T-cell (primary cell): ENCODE measurements around the gene GRIN2A. TPM values are rescaled to one million over a fixed set of nuclear protein-coding genes. Genes with fewer than 3 reads are reported as not detected.

Experiments used
- ATAC-seq, 4 experiments: fragments of 200-7000 bp in 3 of 4; fragments of 150-1000 bp in 1 of 4; cut with Tn5 transposase; replicated peaks in 1 of 4; 1 replicate in 3 of 4; 2 replicates in 1 of 4; pipeline ENCODE4 v1.10.0; 2021; ENCODE audit warnings: moderate library complexity in 3 of 4, mild to moderate bottlenecking in 2 of 4, moderate number of reproducible peaks in 1 of 4
- CTCF ChIA-PET, 2 donors: fragments of 300-600 bp; sonication (Branson Sonifier 250); formaldehyde crosslinking; loops; one replicate each; lab custom pipeline; 2022; ENCODE audit warnings: antibody characterized with exemption in 2 of 2; lab: Charles Lee
- POLR2A ChIA-PET, 2 donors: fragments of 300-600 bp; sonication (Branson Sonifier 250); formaldehyde crosslinking; loops; one replicate each; lab custom pipeline; 2022; ENCODE audit warnings: antibody characterized with exemption in 2 of 2; lab: Charles Lee
- DNase-seq, 35 experiments: peaks; one replicate each; pipeline versions ENCODE4 v3.0.0 to v3.0.0-alpha.2; 2013 to 2023
- H3K27ac ChIP-seq: one replicate; pipeline ENCODE4 v1.5.1; 2013; ENCODE audit warnings: low read length
- H3K27me3 ChIP-seq, 2 experiments: replicated peaks in 1 of 2; 1 replicate in 1 of 2; 2 replicates in 1 of 2; pipeline versions ENCODE4 v1.6.1 to v1.7.0; 2013; ENCODE audit warnings: low read length in 1 of 2, mixed read lengths in 1 of 2; ENCODE audit not compliant: control insufficient read depth in 2 of 2, insufficient read depth in 2 of 2; ENCODE audit errors: extremely low read depth in 1 of 2
- H3K36me3 ChIP-seq, 2 donors: 1 replicate in 1 of 2; 2 replicates in 1 of 2; pipeline versions ENCODE4 v1.6.1 to v1.7.0; 2013; ENCODE audit warnings: low read length in 1 of 2; ENCODE audit not compliant: control insufficient read depth in 2 of 2, insufficient read depth in 1 of 2; ENCODE audit errors: extremely low read depth in 1 of 2
- H3K4me1 ChIP-seq, 2 experiments: 1 replicate in 1 of 2; 2 replicates in 1 of 2; pipeline versions ENCODE4 v1.6.1 to v1.7.0; 2013; ENCODE audit warnings: low read length in 2 of 2, mixed read lengths in 1 of 2; ENCODE audit not compliant: insufficient read depth in 2 of 2, control insufficient read depth in 1 of 2; ENCODE audit errors: extremely low read depth in 1 of 2
- H3K4me3 ChIP-seq, 2 donors: 1 replicate in 1 of 2; 2 replicates in 1 of 2; pipeline versions ENCODE4 v1.5.1 to v1.7.0; 2013; ENCODE audit warnings: mild to moderate bottlenecking in 2 of 2, low read length in 1 of 2, moderate library complexity in 1 of 2; ENCODE audit not compliant: control insufficient read depth in 1 of 2; ENCODE audit errors: extremely low read depth in 1 of 2
- H3K9me3 ChIP-seq: 2 replicates; pipeline ENCODE4 v1.7.0; 2013
- H3K27ac Mint-ChIP-seq, 2 donors: one replicate each; pipeline ENCODE4 v1.8.0; 2020 to 2021; ENCODE audit warnings: mild to moderate bottlenecking in 2 of 2, mixed read lengths in 2 of 2
- H3K27me3 Mint-ChIP-seq, 2 donors: one replicate each; pipeline ENCODE4 v1.8.0; 2021 to 2022; ENCODE audit warnings: mixed read lengths in 2 of 2
- H3K36me3 Mint-ChIP-seq: one replicate; pipeline ENCODE4 v1.8.0; 2021; ENCODE audit warnings: mixed read lengths
- H3K4me1 Mint-ChIP-seq, 3 donors: one replicate each; pipeline ENCODE4 v1.8.0; 2020 to 2022; ENCODE audit warnings: mixed read lengths in 3 of 3, mild to moderate bottlenecking in 1 of 3
- H3K4me3 Mint-ChIP-seq, 3 donors: one replicate each; pipeline ENCODE4 v1.8.0; 2020 to 2022; ENCODE audit warnings: mild to moderate bottlenecking in 3 of 3, mixed read lengths in 3 of 3, moderate library complexity in 3 of 3
- H3K9me3 Mint-ChIP-seq, 3 donors: one replicate each; pipeline ENCODE4 v1.8.0; 2020 to 2022; ENCODE audit warnings: mixed read lengths in 3 of 3
- WGBS: methylation state at CpG from one replicate; pipeline ENCODE4 v1.1.5; 2013; ENCODE audit warnings: missing lambda C conversion rate; ENCODE audit not compliant: insufficient coverage; 5-methylcytosine and 5-hydroxymethylcytosine counted together
- total RNA-seq, 35 experiments: library from RNA in 6 of 35; stranded (reverse) in 6 of 35; fragments of 120-200 nt in 1 of 35; gene quantifications; one replicate each; pipeline versions ENCODE4 v1.2.1 to v1.2.4 and lab custom pipeline; 2013 to 2026

Gene GRIN2A
- total RNA-seq, 5 donors from 2014 or later (not counting 1 experiment from before 2014, with no cell fraction given): 0.03 TPM; not detected in 4

DNA sequence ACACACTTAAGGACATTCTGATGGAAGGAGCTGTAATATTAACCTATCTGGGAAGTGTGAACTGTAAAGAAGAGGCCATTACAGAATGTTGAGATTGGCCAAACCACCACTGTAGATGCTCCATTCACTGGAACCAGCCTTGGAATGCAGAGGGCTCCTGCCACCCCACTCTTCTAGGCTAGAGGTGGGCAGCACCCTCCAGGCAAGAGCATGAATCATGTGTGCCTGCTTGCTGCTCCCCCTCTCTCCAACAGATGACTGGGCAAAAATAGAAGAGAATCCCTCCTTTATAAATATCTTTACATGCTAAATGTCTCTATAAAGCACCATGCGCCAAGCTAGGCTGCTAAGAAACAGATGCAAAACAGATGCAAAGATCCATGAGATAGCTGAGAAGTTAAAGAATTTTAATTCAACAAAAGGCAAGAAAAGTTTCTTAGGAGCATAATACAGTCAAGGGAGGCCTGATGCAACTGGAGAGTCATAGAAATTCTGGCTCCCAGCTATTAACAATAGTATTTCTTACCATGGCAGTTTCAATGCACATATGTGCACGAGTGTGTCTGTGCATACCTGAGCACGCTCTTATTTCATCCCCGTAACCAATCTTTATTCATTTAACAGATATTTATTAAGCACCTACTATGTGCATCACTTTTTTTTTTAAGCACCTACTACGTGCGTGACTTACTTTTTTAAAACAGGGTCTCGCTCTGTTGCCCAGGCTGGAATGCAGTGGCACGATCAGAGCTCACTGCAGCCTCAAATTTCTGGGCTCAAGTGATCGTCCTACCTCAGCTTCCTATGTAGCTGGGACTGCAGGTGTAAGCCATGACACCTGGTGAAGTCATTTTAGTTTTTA, 53.6 kb downstream of the GRIN2A start:
- WGBS: 70% methylated on average over 7 of the region's 9 CpGs
- Histone ChIP-seq H3K4me3 (no peak overlapping the region), H3K36me3 (no peaks in the 10 kb centered on the region), H3K27me3 (peaks cover 0 to 14% of the 10 kb centered on the region in 2 experiments), H3K27ac (no peak overlapping the region), H3K4me1 (no peaks in the 10 kb centered on the region), H3K9me3 (no peaks in the 10 kb centered on the region)
- Mint-ChIP-seq H3K27me3 (peaks cover 4 to 16% of the 10 kb centered on the region in 2 donors), H3K9me3 (no peaks in the 10 kb centered on the region), H3K4me1 (no peaks in the 10 kb centered on the region), H3K27ac (no peak overlapping the region), H3K36me3 (no peaks in the 10 kb centered on the region), H3K4me3 (no peak overlapping the region)
- DNase-seq (no peak), ATAC-seq (no peak)
- ChIA-PET CTCF (no interaction called here), POLR2A (no interaction called here)

DNA sequence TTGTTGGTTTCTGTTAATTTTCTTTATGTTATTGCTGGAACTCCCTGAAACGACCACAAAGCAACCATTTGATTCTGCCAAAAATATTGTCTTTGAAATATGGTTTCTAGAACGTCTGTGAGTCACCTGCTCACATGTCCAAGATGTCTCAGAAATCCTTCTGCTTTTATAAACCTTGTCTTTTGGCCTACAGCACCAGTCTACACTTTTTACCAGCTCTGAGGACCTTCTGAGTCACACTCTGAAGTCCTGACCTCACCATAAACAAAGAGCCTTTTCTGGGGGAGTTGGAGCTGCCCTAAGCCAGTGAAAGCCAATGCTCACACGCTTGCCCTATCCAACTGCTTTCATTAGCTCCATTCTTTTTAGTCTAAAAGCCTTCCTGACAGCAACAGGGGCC, 55.5 kb downstream of the GRIN2A start:
- Histone ChIP-seq H3K36me3 (no peaks in the 10 kb centered on the region), H3K9me3 (no peaks in the 10 kb centered on the region), H3K27ac (no peak overlapping the region), H3K4me1 (no peaks in the 10 kb centered on the region), H3K27me3 (peaks cover 0 to 11% of the 10 kb centered on the region in 2 experiments), H3K4me3 (no peak overlapping the region)
- ATAC-seq (no peak), DNase-seq (no peak)
- Mint-ChIP-seq H3K4me1 (no peaks in the 10 kb centered on the region), H3K27me3 (peaks cover 4 to 16% of the 10 kb centered on the region in 2 donors), H3K9me3 (no peaks in the 10 kb centered on the region), H3K27ac (no peak overlapping the region), H3K4me3 (no peak overlapping the region), H3K36me3 (no peaks in the 10 kb centered on the region)
- 45% methylated on average over 1 of the region's 3 CpGs for WGBS
- CTCF ChIA-PET: no interaction called here
- POLR2A ChIA-PET: no interaction called here

DNA sequence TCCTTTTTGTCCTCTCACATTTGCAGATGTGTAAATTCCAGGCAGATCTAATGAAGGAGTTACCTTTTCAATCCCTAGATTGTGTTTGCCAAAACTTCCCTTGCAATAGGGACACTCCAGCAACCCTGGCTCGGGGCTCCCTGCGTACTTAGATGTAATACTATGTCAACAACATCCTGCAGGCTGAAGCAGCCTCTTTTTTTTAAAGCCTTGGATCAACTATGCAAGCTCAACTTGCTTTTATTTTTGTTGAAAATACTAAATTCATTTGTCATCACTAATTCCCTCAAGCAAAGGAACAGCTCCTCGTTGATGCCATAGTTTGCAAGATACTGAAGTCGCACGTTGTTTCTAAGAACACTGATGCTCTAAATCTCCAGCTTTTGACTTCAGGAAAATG, 59.1 kb downstream of the GRIN2A start:
- ChIA-PET POLR2A (interaction anchor here in 1 of 2 donors (0.7 kb wide), 1 partner anchor 1255 kb away, joined by 3 read pairs; no protein-coding TSS in a partner anchor), CTCF (no interaction called here)
- WGBS: 67% methylated on average over 2 of the region's 5 CpGs
- Mint-ChIP-seq H3K36me3 (no peaks in the 10 kb centered on the region), H3K4me1 (no peaks in the 10 kb centered on the region), H3K27ac (no peak overlapping the region), H3K9me3 (peaks cover 0 to 5% (median 0%) of the 10 kb centered on the region in 3 donors), H3K27me3 (peaks cover 4 to 11% of the 10 kb centered on the region in 2 donors), H3K4me3 (no peak overlapping the region)
- ATAC-seq (no peak), DNase-seq (no peak)
- Histone ChIP-seq H3K9me3 (no peaks in the 10 kb centered on the region), H3K27ac (no peak overlapping the region), H3K36me3 (no peaks in the 10 kb centered on the region), H3K4me3 (no peak overlapping the region), H3K27me3 (no peaks in the 10 kb centered on the region), H3K4me1 (no peaks in the 10 kb centered on the region)

DNA sequence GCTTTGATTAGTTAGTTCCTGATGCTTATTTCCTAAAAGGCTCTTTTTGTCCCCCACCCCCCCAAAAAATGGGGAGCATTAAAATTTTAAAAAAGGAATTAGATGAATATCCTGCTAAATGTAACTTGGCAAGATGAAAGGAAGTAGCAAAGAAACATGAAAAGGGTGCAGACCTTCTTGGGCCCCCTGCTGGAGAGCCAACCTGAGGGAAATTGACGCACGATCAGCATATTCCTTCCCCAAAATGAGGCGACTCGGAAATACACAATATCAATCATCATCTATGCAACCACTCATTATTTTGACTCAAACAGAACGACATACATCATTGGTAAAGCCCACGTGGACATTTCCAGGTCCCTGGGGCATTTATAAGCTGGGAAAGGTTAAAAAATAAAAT, 59.7 kb downstream of the GRIN2A start:
- peaks cover 4 to 11% of the 10 kb centered on the region in 2 donors for H3K27me3 Mint-ChIP-seq
- no peak overlapping the region for H3K27ac ChIP-seq
- no peak overlapping the region for H3K4me3 Mint-ChIP-seq
- no peak overlapping the region for H3K4me3 ChIP-seq
- no peaks in the 10 kb centered on the region for H3K9me3 ChIP-seq
- H3K36me3 Mint-ChIP-seq: no peaks in the 10 kb centered on the region
- ATAC-seq: no peak
- CTCF ChIA-PET: no interaction called here
- H3K4me1 ChIP-seq: no peaks in the 10 kb centered on the region
- WGBS: 4% methylated on average over 4 of the region's 6 CpGs
- H3K27me3 ChIP-seq: no peaks in the 10 kb centered on the region
- no peak overlapping the region for H3K27ac Mint-ChIP-seq
- POLR2A ChIA-PET: interaction anchor here in 1 of 2 donors (0.7 kb wide), 1 partner anchor 1254 kb away, joined by 3 read pairs; no protein-coding TSS in a partner anchor
- H3K4me1 Mint-ChIP-seq: no peaks in the 10 kb centered on the region
- no peak for DNase-seq
- H3K36me3 ChIP-seq: no peaks in the 10 kb centered on the region
- H3K9me3 Mint-ChIP-seq: peaks cover 0 to 5% (median 2%) of the 10 kb centered on the region in 3 donors

DNA sequence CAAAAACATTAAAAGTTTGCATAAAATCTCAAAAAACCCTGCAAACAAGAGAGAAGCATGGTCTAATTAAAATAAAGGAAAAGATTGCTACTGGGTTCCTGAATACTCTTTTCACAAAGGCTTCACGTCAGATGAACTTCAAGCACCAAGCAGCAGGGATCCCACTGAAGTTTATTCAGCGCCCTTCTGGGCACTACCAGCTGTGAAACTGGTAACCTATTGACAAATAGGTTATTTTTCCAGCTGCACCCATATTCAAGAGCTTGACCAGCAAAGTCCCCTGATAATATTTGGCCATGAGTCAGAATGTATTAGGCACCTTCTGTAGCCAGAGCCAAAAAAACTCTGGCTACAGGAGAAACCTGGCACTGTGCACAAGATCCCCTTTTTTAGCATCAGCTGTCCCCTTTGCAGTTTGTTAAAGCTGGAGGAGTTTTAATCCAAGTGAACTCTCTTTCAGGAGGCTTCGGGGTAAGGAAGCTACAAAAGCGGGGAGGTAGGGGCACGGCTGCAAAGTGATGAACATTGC, 60.3 kb downstream of the GRIN2A start:
- no peak for ATAC-seq
- DNase-seq: no peak
- Histone ChIP-seq H3K27me3 (no peaks in the 10 kb centered on the region), H3K4me3 (no peak overlapping the region), H3K36me3 (no peaks in the 10 kb centered on the region), H3K4me1 (no peaks in the 10 kb centered on the region), H3K9me3 (no peaks in the 10 kb centered on the region), H3K27ac (no peak overlapping the region)
- Mint-ChIP-seq H3K4me3 (no peak overlapping the region), H3K36me3 (no peaks in the 10 kb centered on the region), H3K4me1 (no peaks in the 10 kb centered on the region), H3K27me3 (peaks cover 4 to 11% of the 10 kb centered on the region in 2 donors), H3K9me3 (peaks cover 0 to 5% (median 2%) of the 10 kb centered on the region in 3 donors), H3K27ac (no peak overlapping the region)
- POLR2A ChIA-PET: no interaction called here
- 63% methylated on average over 5 of the region's 5 CpGs for WGBS
- CTCF ChIA-PET: no interaction called here

DNA sequence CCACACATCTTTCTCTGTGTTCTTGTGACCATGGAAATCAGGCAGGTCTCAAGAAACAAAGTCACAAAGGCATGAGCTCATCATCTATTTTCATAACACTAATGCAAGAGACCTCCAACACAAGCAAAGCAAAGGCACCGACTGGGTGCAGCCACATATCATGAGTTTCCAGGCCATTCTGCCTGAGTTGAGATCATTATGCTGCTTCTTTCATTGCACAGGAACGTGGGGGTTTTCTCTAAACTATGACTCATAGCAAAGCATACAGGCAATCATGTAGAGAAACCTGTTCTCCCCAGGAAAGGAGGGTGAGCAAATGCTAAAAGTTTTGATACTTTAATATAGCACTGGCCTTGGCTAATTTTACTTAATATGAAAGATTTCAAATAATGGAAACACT, 60.7 kb downstream of the GRIN2A start:
- no peak overlapping the region for H3K4me3 ChIP-seq
- ATAC-seq (no peak), DNase-seq (no peak)
- H3K36me3 ChIP-seq: no peaks in the 10 kb centered on the region
- H3K27me3 ChIP-seq: no peaks in the 10 kb centered on the region
- H3K4me3 Mint-ChIP-seq: no peak overlapping the region
- WGBS: 89% methylated on average over 1 of the region's 2 CpGs
- H3K27me3 Mint-ChIP-seq: peaks cover 4 to 11% of the 10 kb centered on the region in 2 donors
- H3K9me3 ChIP-seq: no peaks in the 10 kb centered on the region
- H3K4me1 Mint-ChIP-seq: no peaks in the 10 kb centered on the region
- POLR2A ChIA-PET: no interaction called here
- no peak overlapping the region for H3K27ac ChIP-seq
- peaks cover 0 to 5% (median 2%) of the 10 kb centered on the region in 3 donors for H3K9me3 Mint-ChIP-seq
- H3K4me1 ChIP-seq: no peaks in the 10 kb centered on the region
- no peak overlapping the region for H3K27ac Mint-ChIP-seq
- CTCF ChIA-PET: no interaction called here
- no peaks in the 10 kb centered on the region for H3K36me3 Mint-ChIP-seq
